Effector CD8-positive, alpha-beta T cell (primary cell): ENCODE data around the gene GDF10.

Experiments used
- DNase-seq: peaks from one replicate; lab custom pipeline; 2025; lab: John Stamatoyannopoulos, UW

GDF10 gene

GRCh38 chr10:47334466-47335295 is 34.7 kb downstream of the GDF10 start:
- no peak for DNase-seq

GRCh38 chr10:47335906-47336305 is 35.9 kb downstream of the GDF10 start:
- DNase-seq, result no peak

- DNase-seq, result no peak
These were observed 36.6 kb downstream of the GDF10 start for GRCh38 chr10:47336387-47337134.

GRCh38 chr10:47337310-47337709 is 37.3 kb downstream of the GDF10 start:
- DNase-seq, result no peak

- DNase-seq, result no peak
These were observed 39.3 kb downstream of the GDF10 start for GRCh38 chr10:47339186-47339735.

GRCh38 chr10:47339759-47340607 is 40.0 kb downstream of the GDF10 start:
- no peak for DNase-seq

GRCh38 chr10:47340608-47341170 is 40.7 kb downstream of the GDF10 start:
- peak; percentile 63 for DNase-seq

- no peak for DNase-seq
These were observed 45.2 kb downstream of the GDF10 start for GRCh38 chr10:47344996-47345870.

- no peak for DNase-seq
These were observed 46.7 kb downstream of the GDF10 start for GRCh38 chr10:47346581-47347302.

- DNase-seq, result no peak
These were observed 47.3 kb downstream of the GDF10 start for GRCh38 chr10:47347303-47347675.

- no peak for DNase-seq
These were observed 48.2 kb downstream of the GDF10 start, which contains the start of gene RBP3 for GRCh38 chr10:47348138-47348651. TSS of gene RBP3 (plus strand) at chr10:47348363. CDS start at chr10:47348485, 122 bp downstream.

GRCh38 chr10:47348661-47349470 is 48.9 kb downstream of the GDF10 start:
- DNase-seq, result no peak

GRCh38 chr10:47349516-47349915 is 49.5 kb downstream of the GDF10 start:
- no peak for DNase-seq

- DNase-seq, result no peak
These were observed 50.0 kb downstream of the GDF10 start for GRCh38 chr10:47349941-47350371.

GRCh38 chr10:47350671-47351640 is 51.0 kb downstream of the GDF10 start:
- DNase-seq, result no peak

- no peak for DNase-seq
These were observed 52.2 kb downstream of the GDF10 start for GRCh38 chr10:47351899-47352815.
